ENCODE data around the gene PREX1. TPM values are rescaled to one million over a fixed set of nuclear protein-coding genes. Genes with fewer than 3 reads are reported as not detected.

The PREX1 gene
- total RNA-seq, 1 experiment from 2014 or later = not detected

DNA sequence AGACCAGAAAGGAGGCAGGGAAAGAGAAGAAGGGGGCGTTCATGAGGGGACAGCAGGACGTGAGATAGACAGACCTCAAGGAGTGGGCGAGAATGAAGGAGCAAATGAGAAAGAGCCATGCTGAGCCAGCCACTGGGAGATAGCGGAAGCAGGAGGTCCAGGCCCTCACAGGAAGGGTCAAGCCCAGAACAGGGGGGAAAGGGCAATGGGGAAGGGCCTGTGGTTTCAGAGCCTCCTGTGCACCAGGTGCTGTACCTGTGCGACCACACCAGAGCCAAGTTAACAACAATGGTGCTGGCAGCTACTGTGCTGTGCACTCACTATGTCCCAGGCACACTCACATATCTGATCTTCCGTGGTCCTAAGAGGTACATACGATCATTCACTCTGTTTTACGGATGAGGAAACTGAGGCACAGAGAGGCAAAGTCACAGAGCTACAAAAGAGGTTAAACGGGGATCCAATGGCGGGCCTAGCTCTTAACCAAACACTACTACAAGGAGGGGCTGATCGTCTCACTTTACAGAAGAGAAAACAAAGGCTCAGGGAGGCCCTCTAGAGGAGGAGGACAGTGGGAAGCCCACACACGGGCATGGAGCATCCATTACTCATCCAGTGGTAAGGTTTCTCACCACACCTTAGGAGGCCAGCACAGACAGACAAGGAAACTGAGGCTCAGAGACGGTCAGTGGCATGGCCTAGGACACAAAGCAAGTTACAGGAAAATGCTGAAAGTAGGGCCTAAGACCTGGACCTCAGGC, 129.1 kb downstream of the PREX1 start:
- no peaks in the 10 kb centered on the region for H3K27me3 Mint-ChIP-seq (ENCODE audit: insufficient read depth, unreplicated experiment)
- no TSS peak for BruUV-seq (replicated peaks)
- H3K27ac Mint-ChIP-seq (ENCODE audit: low read depth, unreplicated experiment) = no peak overlapping the region
- H3K9me3 Mint-ChIP-seq (ENCODE audit: unreplicated experiment) = no peaks in the 10 kb centered on the region
- TF ChIP-seq, protein P1, sequence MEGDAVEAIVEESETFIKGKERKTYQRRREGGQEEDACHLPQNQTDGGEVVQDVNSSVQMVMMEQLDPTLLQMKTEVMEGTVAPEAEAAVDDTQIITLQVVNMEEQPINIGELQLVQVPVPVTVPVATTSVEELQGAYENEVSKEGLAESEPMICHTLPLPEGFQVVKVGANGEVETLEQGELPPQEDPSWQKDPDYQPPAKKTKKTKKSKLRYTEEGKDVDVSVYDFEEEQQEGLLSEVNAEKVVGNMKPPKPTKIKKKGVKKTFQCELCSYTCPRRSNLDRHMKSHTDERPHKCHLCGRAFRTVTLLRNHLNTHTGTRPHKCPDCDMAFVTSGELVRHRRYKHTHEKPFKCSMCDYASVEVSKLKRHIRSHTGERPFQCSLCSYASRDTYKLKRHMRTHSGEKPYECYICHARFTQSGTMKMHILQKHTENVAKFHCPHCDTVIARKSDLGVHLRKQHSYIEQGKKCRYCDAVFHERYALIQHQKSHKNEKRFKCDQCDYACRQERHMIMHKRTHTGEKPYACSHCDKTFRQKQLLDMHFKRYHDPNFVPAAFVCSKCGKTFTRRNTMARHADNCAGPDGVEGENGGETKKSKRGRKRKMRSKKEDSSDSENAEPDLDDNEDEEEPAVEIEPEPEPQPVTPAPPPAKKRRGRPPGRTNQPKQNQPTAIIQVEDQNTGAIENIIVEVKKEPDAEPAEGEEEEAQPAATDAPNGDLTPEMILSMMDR (IDR thresholded peaks at IDR 0.05; ENCODE audit: unreplicated experiment) = no peak
- no peak overlapping the region for H3K4me3 Mint-ChIP-seq (ENCODE audit: unreplicated experiment)
- ChIA-PET CTCF (interaction anchor here (0.7 to 1.4 kb wide), 5 partner anchors 19 to 207 kb away, joined by 3 to 4 read pairs (median 3); no protein-coding TSS in a partner anchor), POLR2A (interaction anchor here (0.7 to 1.5 kb wide), 3 partner anchors 12 to 223 kb away, joined by 3 to 8 read pairs (median 4); partner anchors contain the start of gene ARFGEF2)
- H3K4me1 Mint-ChIP-seq (ENCODE audit: insufficient read depth, unreplicated experiment) = peaks cover 17% of the 10 kb centered on the region
- intact Hi-C loops (cut with micrococcal nuclease) = no loop called here
- DNase-seq (ENCODE audit: unreplicated experiment) = peak; percentile 9
- no peaks in the 10 kb centered on the region for H3K36me3 Mint-ChIP-seq (ENCODE audit: insufficient read depth, unreplicated experiment)

DNA sequence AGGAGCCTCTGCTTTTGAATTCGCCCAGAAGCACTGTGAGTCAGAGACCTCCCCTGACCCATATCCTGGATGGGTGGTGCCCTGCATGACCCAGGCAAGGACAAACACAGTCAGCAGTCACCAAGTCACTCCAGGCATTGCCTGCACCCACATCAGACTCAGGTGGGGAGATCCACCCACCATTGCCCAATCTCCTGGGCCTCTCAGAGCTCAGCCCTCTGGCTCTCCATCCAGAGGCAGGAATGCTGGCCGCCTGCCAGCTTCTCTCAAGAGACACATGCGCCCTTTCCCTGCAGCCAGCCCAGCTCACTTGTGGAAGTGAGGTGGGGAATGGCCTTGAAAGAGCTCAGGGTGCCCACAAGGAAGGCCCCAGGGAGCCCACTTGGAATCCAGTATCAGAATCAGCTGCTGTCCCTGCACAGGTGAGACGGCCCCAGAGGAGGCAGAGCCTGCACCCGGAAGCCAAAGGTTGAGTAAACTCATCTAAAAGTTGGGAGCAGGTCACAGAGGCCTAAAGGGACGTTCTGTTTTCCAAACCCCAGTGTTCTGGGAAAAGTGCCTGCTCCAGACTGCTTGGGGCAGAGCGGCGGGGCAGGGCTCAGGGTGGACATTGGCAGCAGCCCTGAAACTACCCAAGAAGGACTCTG, 129.8 kb downstream of the PREX1 start:
- ChIA-PET CTCF (interaction anchor here (0.7 to 1.4 kb wide), 4 partner anchors 20 to 750 kb away, joined by 3 to 5 read pairs (median 4); no protein-coding TSS in a partner anchor), POLR2A (interaction anchor here (0.7 to 1.5 kb wide), 5 partner anchors 10 to 223 kb away, joined by 3 to 8 read pairs (median 3); partner anchors contain the start of gene ARFGEF2)
- Mint-ChIP-seq H3K4me1 (ENCODE audit: insufficient read depth, unreplicated experiment) (peaks cover 17% of the 10 kb centered on the region), H3K36me3 (ENCODE audit: insufficient read depth, unreplicated experiment) (no peaks in the 10 kb centered on the region), H3K9me3 (ENCODE audit: unreplicated experiment) (no peaks in the 10 kb centered on the region), H3K4me3 (ENCODE audit: unreplicated experiment) (no peak overlapping the region), H3K27ac (ENCODE audit: low read depth, unreplicated experiment) (peak overlapping the region; percentile 43), H3K27me3 (ENCODE audit: insufficient read depth, unreplicated experiment) (no peaks in the 10 kb centered on the region)
- BruUV-seq (replicated peaks) = no TSS peak
- DNase-seq (ENCODE audit: unreplicated experiment) = peak; percentile 95
- intact Hi-C loops (cut with micrococcal nuclease) = no loop called here
- TF ChIP-seq, protein P1 (IDR thresholded peaks at IDR 0.05; ENCODE audit: unreplicated experiment) = no peak

DNA sequence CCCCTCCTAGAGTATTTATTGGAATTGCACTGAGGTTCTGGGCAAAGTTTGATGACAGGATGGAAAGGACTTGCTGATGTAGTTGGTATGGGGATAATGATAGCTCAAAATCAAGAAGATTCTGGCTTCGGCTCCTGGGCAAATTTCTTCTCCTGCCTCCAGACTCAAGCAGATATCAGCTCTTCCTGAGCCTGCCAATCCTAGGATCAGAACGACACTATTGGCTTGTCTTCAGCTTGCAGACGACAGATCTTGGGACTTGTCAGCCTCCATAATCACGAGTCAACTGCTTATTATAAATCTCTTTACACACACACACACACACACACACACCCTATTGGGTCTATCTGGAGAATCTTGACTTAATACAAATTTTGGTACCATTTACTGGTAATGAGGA, 131.1 kb downstream of the PREX1 start:
- Mint-ChIP-seq H3K4me3 (ENCODE audit: unreplicated experiment) (no peak overlapping the region), H3K4me1 (ENCODE audit: insufficient read depth, unreplicated experiment) (peaks cover 17% of the 10 kb centered on the region), H3K27me3 (ENCODE audit: insufficient read depth, unreplicated experiment) (no peaks in the 10 kb centered on the region), H3K27ac (ENCODE audit: low read depth, unreplicated experiment) (no peak overlapping the region), H3K36me3 (ENCODE audit: insufficient read depth, unreplicated experiment) (no peaks in the 10 kb centered on the region), H3K9me3 (ENCODE audit: unreplicated experiment) (no peaks in the 10 kb centered on the region)
- DNase-seq (ENCODE audit: unreplicated experiment) = no peak
- CTCF ChIA-PET = interaction anchor here (0.6 to 2.8 kb wide), 4 partner anchors 20 to 208 kb away, joined by 3 to 14 read pairs (median 7); no protein-coding TSS in a partner anchor
- intact Hi-C loops (cut with micrococcal nuclease) = no loop called here
- BruUV-seq (replicated peaks) = no TSS peak
- TF ChIP-seq, protein P1 (IDR thresholded peaks at IDR 0.05; ENCODE audit: unreplicated experiment) = no peak
- POLR2A ChIA-PET = interaction anchor here (0.9 to 1.5 kb wide), 3 partner anchors 10 to 14 kb away, joined by 3 to 8 read pairs (median 3); no protein-coding TSS in a partner anchor

DNA sequence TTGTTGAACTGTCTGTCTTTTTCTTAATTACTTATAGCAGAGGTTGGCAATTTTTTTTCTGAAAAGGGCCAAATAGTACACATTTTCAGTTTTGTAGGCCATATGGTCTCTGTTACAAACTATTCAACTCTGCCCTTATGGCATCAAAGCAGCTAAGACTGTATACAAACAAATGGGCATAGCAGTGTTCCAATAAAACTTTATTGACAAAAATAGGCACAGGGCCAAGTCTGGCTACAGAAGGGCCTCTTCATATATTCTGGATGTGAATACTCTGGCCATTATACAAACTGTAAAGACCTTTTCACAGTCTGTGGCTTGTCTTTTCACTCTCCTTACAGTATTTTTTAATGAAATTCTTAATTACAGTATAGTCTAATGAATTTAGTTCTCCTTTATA, 132.1 kb downstream of the PREX1 start:
- CTCF ChIA-PET = interaction anchor here (0.7 to 2.8 kb wide), 3 partner anchors 39 to 800 kb away, joined by 4 to 14 read pairs (median 10); no protein-coding TSS in a partner anchor
- TF ChIP-seq, protein P1 (IDR thresholded peaks at IDR 0.05; ENCODE audit: unreplicated experiment) = no peak

More for the DNA sequence above, 132.1 kb downstream of the PREX1 start:
- Mint-ChIP-seq H3K27me3 (ENCODE audit: insufficient read depth, unreplicated experiment) (no peaks in the 10 kb centered on the region), H3K9me3 (ENCODE audit: unreplicated experiment) (no peaks in the 10 kb centered on the region), H3K4me3 (ENCODE audit: unreplicated experiment) (no peak overlapping the region), H3K4me1 (ENCODE audit: insufficient read depth, unreplicated experiment) (peaks cover 17% of the 10 kb centered on the region), H3K27ac (ENCODE audit: low read depth, unreplicated experiment) (no peak overlapping the region), H3K36me3 (ENCODE audit: insufficient read depth, unreplicated experiment) (no peaks in the 10 kb centered on the region)
- intact Hi-C loops (cut with micrococcal nuclease) = no loop called here
- DNase-seq (ENCODE audit: unreplicated experiment) = no peak
- BruUV-seq (replicated peaks) = no TSS peak
- POLR2A ChIA-PET = interaction anchor here (0.7 kb wide), 1 partner anchor 107 kb away, joined by 3 read pairs; no protein-coding TSS in a partner anchor
